GM23248 (cell line): ENCODE measurements around the gene ADK. TPM values are rescaled to one million over a fixed set of nuclear protein-coding genes. Genes with fewer than 3 reads are reported as not detected.
"Not testable (repeated sequence)": the region's sequence is repeated elsewhere in the genome, so short reads cannot be mapped to it uniquely, and the experiment has no call there.

Source experiments
- DNase-seq: peaks from one replicate; pipeline ENCODE4 v3.0.0-alpha.2; 2015
- H2AFZ ChIP-seq: fragments of 200-600 bp; sonication (generic); 2 replicates; pipeline ENCODE4 v1.6.1; 2016; ENCODE audit warnings: antibody characterized with exemption
- H3F3A ChIP-seq: fragments of 200-600 bp; sonication (generic); 2 replicates; pipeline ENCODE4 v1.6.1; 2016; ENCODE audit warnings: mild to moderate bottlenecking, antibody characterized with exemption, mixed run types; ENCODE audit not compliant: insufficient read depth
- H3K27ac ChIP-seq: fragments of 200-600 bp; sonication (generic); 2 replicates; pipeline ENCODE4 v1.5.1; 2016; ENCODE audit warnings: mild to moderate bottlenecking
- H3K27me3 ChIP-seq: fragments of 200-600 bp; sonication (generic); replicated peaks from 2 replicates; pipeline ENCODE4 v1.6.1; 2016; ENCODE audit warnings: mild to moderate bottlenecking; ENCODE audit not compliant: insufficient read depth
- H3K36me3 ChIP-seq: fragments of 200-600 bp; sonication (generic); 2 replicates; pipeline ENCODE4 v1.6.1; 2016; ENCODE audit warnings: low read depth, mild to moderate bottlenecking
- H3K4me1 ChIP-seq: fragments of 200-600 bp; sonication (generic); 2 replicates; pipeline ENCODE4 v1.6.1; 2016; ENCODE audit warnings: mild to moderate bottlenecking; ENCODE audit not compliant: insufficient read depth
- H3K4me2 ChIP-seq: fragments of 200-600 bp; sonication (generic); one replicate; pipeline ENCODE4 v1.6.1; 2016; ENCODE audit warnings: mild to moderate bottlenecking; ENCODE audit not compliant: unreplicated experiment
- H3K4me3 ChIP-seq: fragments of 200-600 bp; sonication (generic); 2 replicates; pipeline ENCODE4 v1.5.1; 2016; ENCODE audit warnings: mild to moderate bottlenecking
- H3K79me2 ChIP-seq: fragments of 200-600 bp; sonication (generic); 2 replicates; pipeline ENCODE4 v1.6.1; 2016; ENCODE audit warnings: mild to moderate bottlenecking; ENCODE audit not compliant: insufficient read depth
- H3K9ac ChIP-seq: fragments of 200-600 bp; sonication (generic); 2 replicates; pipeline ENCODE4 v1.6.1; 2016; ENCODE audit warnings: mild to moderate bottlenecking
- H3K9me2 ChIP-seq: fragments of 200-600 bp; sonication (generic); 2 replicates; pipeline ENCODE4 v1.6.1; 2016; ENCODE audit warnings: mixed run types, mild to moderate bottlenecking, moderate library complexity; ENCODE audit not compliant: insufficient read depth
- H3K9me3 ChIP-seq: fragments of 200-600 bp; sonication (generic); one replicate; pipeline ENCODE4 v1.6.1; 2017; ENCODE audit warnings: low read depth
- H4K20me1 ChIP-seq: fragments of 200-600 bp; sonication (generic); 2 replicates; pipeline ENCODE4 v1.6.0; 2016; ENCODE audit not compliant: insufficient read depth
- EZH2 ChIP-seq: fragments of 200-600 bp; sonication (generic); IDR thresholded peaks from 2 replicates; pipeline ENCODE4 v1.6.1; 2018; ENCODE audit warnings: antibody characterized with exemption, mild to moderate bottlenecking; ENCODE audit not compliant: insufficient read depth, poor library complexity, severe bottlenecking
- EZH2phosphoT487 ChIP-seq: fragments of 200-600 bp; sonication (generic); IDR thresholded peaks from 2 replicates; pipeline ENCODE4 v1.6.1; 2018; ENCODE audit warnings: antibody characterized with exemption, moderate library complexity, mild to moderate bottlenecking, low read depth; ENCODE audit not compliant: insufficient read depth
- WGBS, 2 experiments: methylation state at CpG; one replicate each; pipeline ENCODE4 v1.1.6; 2015 to 2017; ENCODE audit warnings: low lambda C conversion rate in 2 of 2, low coverage in 1 of 2; ENCODE audit errors: missing lambda C conversion rate in 2 of 2; 5-methylcytosine and 5-hydroxymethylcytosine counted together
- in situ Hi-C: fragments of 300-500 bp; cut with MboI; formaldehyde crosslinking; loops from 2 replicates; pipeline ENCODE4 v1.15.0; 2020
- polyA plus RNA-seq: library from polyadenylated mRNA; unstranded; fragments of >200 nt; fragmentation: Nextera tagmentation; extraction: Ambion mirVana; gene quantifications from 2 replicates; pipeline ENCODE4 v1.2.1, GENCODE V29; 2016
- total RNA-seq: library from RNA; depleted of rRNA; stranded (reverse); fragments of >200 nt; shearing (Covaris generic); gene quantifications from 2 replicates; pipeline ENCODE4 v1.2.3, GENCODE V29; 2014

Gene ADK
- total and polyA plus RNA-seq, 2 experiments from 2014 or later: 43.7 to 75.1 TPM

DNA sequence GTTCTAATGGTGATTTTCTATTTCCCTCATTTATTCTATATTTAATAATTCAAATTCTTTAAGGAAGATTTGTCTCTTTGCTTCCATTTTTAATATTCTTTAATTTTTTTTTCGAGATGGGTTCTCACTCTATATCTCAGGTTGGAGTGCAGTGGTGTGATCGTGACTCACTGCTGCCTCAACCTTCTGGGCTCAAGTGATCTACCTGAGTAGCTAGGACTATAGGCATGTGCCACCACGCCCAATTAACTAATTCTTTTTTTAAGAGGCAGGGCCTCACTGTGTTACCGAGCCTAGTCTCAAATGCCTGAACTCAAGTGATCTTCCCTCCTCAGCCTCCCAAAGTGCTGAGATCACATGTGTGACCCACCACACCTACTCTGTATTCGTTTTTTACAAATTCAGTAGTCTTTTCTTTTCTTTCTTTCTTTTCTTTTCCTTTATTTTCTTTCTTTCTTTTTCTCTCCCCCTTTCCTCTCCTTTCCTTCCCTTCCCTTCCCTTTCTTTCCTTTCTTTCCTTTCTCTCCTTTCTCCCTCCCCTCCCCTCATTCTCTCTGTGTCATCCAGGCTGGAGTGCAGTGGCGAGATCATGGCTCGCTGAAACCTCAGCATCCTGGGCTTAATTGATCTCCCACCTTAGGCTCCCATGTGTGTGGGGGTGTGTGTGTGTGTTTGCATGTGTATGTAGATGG, 323.1 kb downstream of the ADK start:
- Histone ChIP-seq H3K4me1 (no peaks in the 10 kb centered on the region), H2AFZ (no peak overlapping the region), H3K9me2 (no peaks in the 10 kb centered on the region), H3K9ac (no peak overlapping the region), H3K27me3 (no peaks in the 10 kb centered on the region), H3K9me3 (no peaks in the 10 kb centered on the region), H3K4me2 (no peak overlapping the region), H4K20me1 (no peaks in the 10 kb centered on the region), H3K36me3 (0 out of 2 replicates have a peak, but pooled peaks cover 3% of the 10 kb centered on the region), H3K4me3 (no peak overlapping the region), H3K27ac (no peak overlapping the region), H3F3A (no peaks in the 10 kb centered on the region), H3K79me2 (0 out of 2 replicates have a peak, but pooled peaks cover 4% of the 10 kb centered on the region)
- DNase-seq: no peak
- TF ChIP-seq EZH2 (no peak), EZH2phosphoT487 (no peak)
- in situ Hi-C loops: no loop called here
- 96 to 99% methylated on average over 7 of the region's 7 CpGs for WGBS, 2 experiments

DNA sequence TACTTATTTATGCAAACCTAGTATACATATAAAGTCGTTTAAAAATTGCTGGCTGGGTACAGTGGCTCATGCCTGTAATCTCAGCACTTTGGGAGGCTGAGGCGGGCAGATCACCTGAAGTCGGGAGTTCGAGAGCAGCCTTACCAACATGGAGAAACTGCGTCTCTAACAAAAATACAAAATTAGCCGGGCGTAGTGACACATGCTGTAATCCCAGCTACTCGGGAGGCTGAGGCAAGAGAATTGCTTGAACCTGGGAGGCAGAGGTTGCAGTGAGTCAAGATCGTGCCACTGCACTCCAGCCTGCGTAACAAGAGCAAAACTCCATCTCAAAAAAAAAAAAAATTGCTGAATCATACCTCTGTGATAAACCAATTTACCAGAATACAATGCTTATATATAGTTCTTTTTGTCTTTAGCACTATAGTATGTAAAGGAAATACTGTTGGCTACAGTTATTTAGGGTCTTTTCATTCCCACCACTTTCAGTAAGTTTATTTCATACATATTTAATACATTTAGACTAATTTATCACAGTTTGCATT, 325.2 kb downstream of the ADK start:
- in situ Hi-C loops, H3K9me2 ChIP-seq: not testable (repeated sequence)
- 93% methylated on average over 10 of the region's 10 CpGs for WGBS, 2 experiments

DNA sequence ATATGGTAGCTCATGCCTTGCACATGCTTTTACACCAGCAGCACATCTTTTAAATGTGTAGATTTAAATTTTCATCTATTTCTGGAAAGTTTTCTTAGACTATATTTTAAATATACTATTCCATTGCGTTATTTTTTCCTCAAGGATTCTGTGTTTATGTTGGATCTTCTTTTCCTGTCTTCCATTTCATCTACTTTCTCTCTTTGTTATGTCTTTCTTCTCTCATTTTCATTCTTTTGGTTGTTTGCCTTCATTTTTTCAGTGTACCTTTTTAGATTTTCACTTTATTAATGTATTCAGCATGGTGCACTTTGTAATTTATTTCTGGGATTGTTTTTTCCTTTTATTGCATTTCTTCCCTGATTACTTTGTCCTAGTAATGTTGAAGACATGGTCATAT, 329.8 kb downstream of the ADK start:
- Histone ChIP-seq H3K9me3 (no peaks in the 10 kb centered on the region), H3K9me2 (no peaks in the 10 kb centered on the region), H3K4me2 (no peak overlapping the region), H4K20me1 (no peaks in the 10 kb centered on the region), H2AFZ (no peak overlapping the region), H3K27me3 (no peaks in the 10 kb centered on the region), H3K9ac (no peak overlapping the region), H3K36me3 (no peaks in the 10 kb centered on the region), H3K4me1 (no peaks in the 10 kb centered on the region), H3K4me3 (no peak overlapping the region), H3K79me2 (no peaks in the 10 kb centered on the region), H3F3A (no peaks in the 10 kb centered on the region), H3K27ac (no peak overlapping the region)
- DNase-seq: no peak
- in situ Hi-C loops: no loop called here
- TF ChIP-seq EZH2 (no peak), EZH2phosphoT487 (no peak)
- 97 to 100% methylated on average over 1 of the region's 1 CpG for WGBS, 2 experiments

More for the DNA sequence above, 325.2 kb downstream of the ADK start:
- not testable (repeated sequence) for H3K4me1 ChIP-seq, H3K9ac ChIP-seq, H4K20me1 ChIP-seq, DNase-seq, H2AFZ ChIP-seq, H3K4me3 ChIP-seq, H3K36me3 ChIP-seq, H3K27ac ChIP-seq, H3K79me2 ChIP-seq, H3K9me3 ChIP-seq, H3F3A ChIP-seq, H3K4me2 ChIP-seq, H3K27me3 ChIP-seq

DNA sequence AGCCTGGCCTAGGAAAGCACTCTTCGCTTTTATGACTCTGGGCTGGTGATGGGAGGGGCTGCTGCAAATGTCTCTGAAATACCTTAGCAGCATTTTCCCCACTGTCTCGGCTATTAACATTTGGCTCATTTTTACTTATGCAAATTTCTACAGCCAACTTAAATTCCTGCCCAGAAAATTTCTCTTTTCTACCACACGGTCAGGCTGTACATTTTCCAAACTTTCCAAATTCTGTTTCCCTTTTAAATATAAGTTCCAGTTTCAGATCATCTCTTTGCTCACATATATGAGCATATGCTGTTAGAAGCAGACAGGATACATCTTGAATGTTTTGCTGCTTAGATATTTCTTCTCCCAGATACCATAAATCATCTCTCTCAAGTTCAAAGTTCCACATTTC, 332.3 kb downstream of the ADK start:
- Histone ChIP-seq H3K9ac (no peak overlapping the region), H4K20me1 (no peaks in the 10 kb centered on the region), H3K9me2 (no peaks in the 10 kb centered on the region), H3K4me3 (no peak overlapping the region), H3K79me2 (no peaks in the 10 kb centered on the region), H3K27me3 (no peaks in the 10 kb centered on the region), H2AFZ (no peak overlapping the region), H3K9me3 (no peaks in the 10 kb centered on the region), H3F3A (no peaks in the 10 kb centered on the region), H3K4me1 (no peaks in the 10 kb centered on the region), H3K36me3 (no peaks in the 10 kb centered on the region), H3K4me2 (no peak overlapping the region), H3K27ac (no peak overlapping the region)
- TF ChIP-seq EZH2phosphoT487 (no peak), EZH2 (no peak)
- 92 to 97% methylated on average over 3 of the region's 3 CpGs for WGBS, 2 experiments
- DNase-seq: no peak
- in situ Hi-C loops: no loop called here

DNA sequence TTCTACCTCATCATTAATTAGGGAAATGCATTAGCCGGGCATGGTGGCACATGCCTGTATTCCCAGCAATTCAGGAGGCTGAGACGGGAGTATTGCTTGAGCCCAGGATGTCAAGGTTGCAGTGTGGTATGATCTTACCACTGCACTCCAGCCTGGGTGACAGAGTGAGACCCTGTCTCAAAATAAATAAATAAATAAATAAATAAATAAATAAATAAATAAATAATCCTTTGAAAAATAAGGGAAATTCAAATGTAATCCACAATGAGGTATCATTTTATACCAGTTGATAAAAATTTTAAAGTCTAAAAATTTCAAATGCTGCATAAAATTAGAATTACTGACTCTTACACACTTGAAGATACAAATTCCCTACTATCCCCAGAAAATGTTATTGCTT, 334.3 kb downstream of the ADK start:
- Histone ChIP-seq H3K4me2 (no peak overlapping the region), H4K20me1 (no peaks in the 10 kb centered on the region), H3K9me2 (no peaks in the 10 kb centered on the region), H3K4me1 (no peaks in the 10 kb centered on the region), H3K79me2 (no peaks in the 10 kb centered on the region), H3F3A (no peaks in the 10 kb centered on the region), H2AFZ (no peak overlapping the region), H3K9me3 (no peaks in the 10 kb centered on the region), H3K4me3 (no peak overlapping the region), H3K27me3 (no peaks in the 10 kb centered on the region), H3K27ac (no peak overlapping the region), H3K9ac (no peak overlapping the region), H3K36me3 (no peaks in the 10 kb centered on the region)
- TF ChIP-seq EZH2: no peak
- no peak for TF ChIP-seq EZH2phosphoT487
- 100% methylated on average over 2 of the region's 2 CpGs for WGBS, 2 experiments
- no peak for DNase-seq
- in situ Hi-C loops: no loop called here
